HG02571 (cell line): ENCODE data around the gene DHRSX.
"Not testable (repeated sequence)": the region's sequence is repeated elsewhere in the genome, so short reads cannot be mapped to it uniquely, and the experiment has no call there.

ENCODE experiments used
- ATAC-seq: cut with Tn5 transposase; IDR thresholded peaks from one replicate; pipeline ENCODE4 v1.9.1; 2021; ENCODE audit warnings: mild to moderate bottlenecking, moderate library complexity; ENCODE audit not compliant: unreplicated experiment

Gene DHRSX

GRCh38 chrX:2520539-2520938 is 19.8 kb upstream of the DHRSX start:
- no peak for ATAC-seq

GRCh38 chrX:2519638-2520037 is 18.9 kb upstream of the DHRSX start:
- not testable (repeated sequence) for ATAC-seq

GRCh38 chrX:2517055-2517454 is 16.3 kb upstream of the DHRSX start:
- no peak for ATAC-seq

GRCh38 chrX:2516623-2517022 is 15.8 kb upstream of the DHRSX start:
- peak; percentile 46 for ATAC-seq

GRCh38 chrX:2514131-2514530 is 13.4 kb upstream of the DHRSX start:
- no peak for ATAC-seq

GRCh38 chrX:2513121-2513664 is 12.4 kb upstream of the DHRSX start:
- ATAC-seq, result no peak

- no peak for ATAC-seq
Observed at GRCh38 chrX:2512501-2512900, 11.7 kb upstream of the DHRSX start.

GRCh38 chrX:2511326-2511725 is 10.6 kb upstream of the DHRSX start:
- no peak for ATAC-seq

GRCh38 chrX:2508648-2509335 is 8.0 kb upstream of the DHRSX start:
- no peak for ATAC-seq

GRCh38 chrX:2507904-2508627 is 7.3 kb upstream of the DHRSX start:
- no peak for ATAC-seq

- ATAC-seq, result no peak
Observed at GRCh38 chrX:2507196-2507595, 6.4 kb upstream of the DHRSX start.

GRCh38 chrX:2505341-2505740 is 4.6 kb upstream of the DHRSX start:
- ATAC-seq, result not testable (repeated sequence)

GRCh38 chrX:2504706-2505332 is 4.0 kb upstream of the DHRSX start:
- ATAC-seq, result no peak

- ATAC-seq, result no peak
Observed at GRCh38 chrX:2503591-2504500, 3.1 kb upstream of the DHRSX start.

- ATAC-seq, result no peak
Observed at GRCh38 chrX:2502668-2503519, 2.1 kb upstream of the DHRSX start.

- no peak for ATAC-seq
Observed at GRCh38 chrX:2502120-2502667, 1.4 kb upstream of the DHRSX start.

GRCh38 chrX:2501559-2502102 is 855 bp upstream of the DHRSX start:
- no peak for ATAC-seq

- peak; percentile 44 for ATAC-seq
Observed at GRCh38 chrX:2500091-2500802, 529 bp downstream of the DHRSX start.

GRCh38 chrX:2499507-2499906 is 1.3 kb downstream of the DHRSX start:
- ATAC-seq, result no peak
